Breast epithelium (tissue), 3 donors: ENCODE results near the gene RERE.

Source experiments
- CTCF ChIP-seq, 3 donors: fragments of 450-650 bp; IDR thresholded peaks; one replicate each; pipeline ENCODE4 v1.5.1; 2016 to 2017; ENCODE audit warnings: antibody characterized with exemption in 3 of 3, mild to moderate bottlenecking in 3 of 3, moderate library complexity in 3 of 3
- POLR2A ChIP-seq: fragments of 450-650 bp; IDR thresholded peaks from one replicate; pipeline ENCODE4 v1.6.1; 2016; ENCODE audit warnings: antibody characterized with exemption, mild to moderate bottlenecking, moderate library complexity
- POLR2AphosphoS5 ChIP-seq, 3 donors: sonication (generic); formaldehyde crosslinking; IDR thresholded peaks; one replicate each; pipeline ENCODE4 v1.6.1; 2017; ENCODE audit warnings: antibody characterized with exemption in 3 of 3

GRCh38 chr1:8667869-8668594, 149.4 kb downstream of the RERE start:
- no peak for TF ChIP-seq CTCF (IDR thresholded peaks at IDR 0.05)
- TF ChIP-seq POLR2A = no peak
- TF ChIP-seq POLR2AphosphoS5 (IDR thresholded peaks at IDR 0.05) = no peak
